ENCODE measurements around the gene OSBPL5. TPM values are rescaled to one million over a fixed set of nuclear protein-coding genes. Genes with fewer than 3 reads are reported as not detected.
A peak's percentile ranks its signal among the peaks of the same experiment; 100 is the strongest.

Gene OSBPL5
- total RNA-seq, 1 donor from 2014 or later = 31.4 TPM

GRCh38 chr11:3139481-3140290, 25.4 kb downstream of the OSBPL5 start:
- DNase-seq (ENCODE audit: low read depth, low spot score) = no peak
- no peaks in the 10 kb centered on the region for H3K27me3 Mint-ChIP-seq (ENCODE audit: low read depth)
- H3K27ac Mint-ChIP-seq (ENCODE audit: unreplicated experiment) = no peak overlapping the region
- H3K36me3 Mint-ChIP-seq (ENCODE audit: low read depth) = no peaks in the 10 kb centered on the region
- peaks cover 13% of the 10 kb centered on the region for H3K4me1 Mint-ChIP-seq
- no peaks in the 10 kb centered on the region for H3K9me3 Mint-ChIP-seq
- TF ChIP-seq CTCF (conservative IDR thresholded peaks at IDR 0.05) = no peak
- H3K4me3 Mint-ChIP-seq = no peak overlapping the region

- H3K9me3 Mint-ChIP-seq = no peaks in the 10 kb centered on the region
- H3K27ac Mint-ChIP-seq (ENCODE audit: unreplicated experiment) = no peak overlapping the region
- H3K36me3 Mint-ChIP-seq (ENCODE audit: low read depth) = no peaks in the 10 kb centered on the region
- H3K27me3 Mint-ChIP-seq (ENCODE audit: low read depth) = no peaks in the 10 kb centered on the region
- peaks cover 13% of the 10 kb centered on the region for H3K4me1 Mint-ChIP-seq
- DNase-seq (ENCODE audit: low read depth, low spot score) = no peak
- TF ChIP-seq CTCF (conservative IDR thresholded peaks at IDR 0.05) = no peak
- H3K4me3 Mint-ChIP-seq = no peak overlapping the region
Observed at GRCh38 chr11:3139086-3139440, 26.0 kb downstream of the OSBPL5 start.

- H3K9me3 Mint-ChIP-seq = no peaks in the 10 kb centered on the region
Observed at GRCh38 chr11:3138178-3139085, 26.7 kb downstream of the OSBPL5 start.

DNA sequence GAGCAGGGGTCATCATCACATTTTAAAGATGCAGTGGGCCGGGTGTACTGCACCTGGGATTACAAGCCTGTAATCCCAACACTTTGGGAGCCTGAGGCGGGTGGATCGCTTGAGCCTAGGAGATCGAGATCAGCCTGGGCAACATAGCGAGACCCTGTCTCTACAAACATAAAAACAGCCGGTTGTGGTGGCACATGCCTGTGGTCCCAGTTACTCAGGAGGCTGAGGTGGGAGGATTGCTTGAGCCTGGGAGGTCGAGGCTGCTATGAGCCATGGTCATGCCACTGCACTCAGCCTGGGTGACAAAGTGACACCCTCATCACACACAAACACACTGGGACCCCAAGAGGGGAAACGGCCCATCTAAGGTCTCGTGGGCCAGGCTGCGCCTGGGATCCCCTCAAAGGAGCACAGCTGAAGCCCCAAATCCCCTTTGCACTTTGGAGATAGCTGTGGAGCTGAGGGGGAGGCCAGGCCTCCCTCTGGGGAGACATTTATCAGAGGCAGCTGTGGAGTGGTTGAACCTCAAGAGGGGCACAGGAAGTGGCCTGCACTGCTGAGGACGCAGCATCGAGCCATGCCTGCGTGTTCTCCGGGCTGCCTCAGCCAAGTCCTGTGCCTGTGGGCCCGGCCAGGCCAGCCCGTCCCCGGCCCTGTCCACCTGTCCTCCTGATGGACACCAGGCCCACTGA, 27.5 kb downstream of the OSBPL5 start:
- H3K9me3 Mint-ChIP-seq = no peaks in the 10 kb centered on the region
- H3K4me1 Mint-ChIP-seq = peaks cover 14% of the 10 kb centered on the region
- no peak for TF ChIP-seq CTCF (conservative IDR thresholded peaks at IDR 0.05)
- no peak overlapping the region for H3K27ac Mint-ChIP-seq (ENCODE audit: unreplicated experiment)
- no peak for DNase-seq (ENCODE audit: low read depth, low spot score)
- no peak overlapping the region for H3K4me3 Mint-ChIP-seq
- H3K36me3 Mint-ChIP-seq (ENCODE audit: low read depth) = peaks cover under 1% of the 10 kb centered on the region
- H3K27me3 Mint-ChIP-seq (ENCODE audit: low read depth) = no peaks in the 10 kb centered on the region

More at GRCh38 chr11:3138178-3139085, 26.7 kb downstream of the OSBPL5 start:
- Mint-ChIP-seq H3K4me3 (no peak overlapping the region), H3K27me3 (ENCODE audit: low read depth) (no peaks in the 10 kb centered on the region), H3K27ac (ENCODE audit: unreplicated experiment) (peak overlapping the region; percentile 62), H3K36me3 (ENCODE audit: low read depth) (no peaks in the 10 kb centered on the region), H3K4me1 (peaks cover 13% of the 10 kb centered on the region)
- no peak for TF ChIP-seq CTCF (conservative IDR thresholded peaks at IDR 0.05)
- DNase-seq (ENCODE audit: low read depth, low spot score) = no peak
